KMS-11 (cell line): ENCODE data around the gene TYR.
"Not testable (repeated sequence)": the region's sequence is repeated elsewhere in the genome, so short reads cannot be mapped to it uniquely, and the experiment has no call there.

ENCODE experiments used
- H2AFZ ChIP-seq: fragments of 200-600 bp; sonication (generic); 2 replicates; pipeline ENCODE4 v1.6.1; 2016; ENCODE audit warnings: antibody characterized with exemption, mixed run types, low read depth
- H3K27ac ChIP-seq: fragments of 200-600 bp; sonication (generic); 2 replicates; pipeline ENCODE4 v1.6.1; 2016; ENCODE audit warnings: mild to moderate bottlenecking, mixed run types
- H3K27me3 ChIP-seq: fragments of 200-600 bp; sonication (generic); 2 replicates; pipeline ENCODE4 v1.6.1; 2017; ENCODE audit warnings: mild to moderate bottlenecking, low read depth, mixed run types, moderate library complexity; ENCODE audit not compliant: insufficient read depth
- H3K36me3 ChIP-seq: fragments of 200-600 bp; sonication (generic); 2 replicates; pipeline ENCODE4 v1.6.1; 2017; ENCODE audit warnings: mild to moderate bottlenecking, mixed run types; ENCODE audit not compliant: insufficient read depth
- H3K4me1 ChIP-seq: fragments of 200-600 bp; sonication (generic); 2 replicates; pipeline ENCODE4 v1.6.1; 2016; ENCODE audit warnings: mild to moderate bottlenecking, low read depth, mixed run types; ENCODE audit not compliant: poor library complexity, severe bottlenecking
- H3K4me2 ChIP-seq: fragments of 200-600 bp; sonication (generic); 2 replicates; pipeline ENCODE4 v1.7.0; 2016; ENCODE audit warnings: mild to moderate bottlenecking, mixed run types
- H3K4me3 ChIP-seq: fragments of 200-600 bp; sonication (generic); IDR thresholded peaks from 2 replicates; pipeline ENCODE4 v1.6.1; 2017; ENCODE audit warnings: low read depth, low read length, mixed read lengths; ENCODE audit not compliant: insufficient read depth
- H3K79me2 ChIP-seq: fragments of 200-600 bp; sonication (generic); 2 replicates; pipeline ENCODE4 v1.6.1; 2016; ENCODE audit warnings: low read depth, mixed run types; ENCODE audit not compliant: insufficient read depth
- H3K9ac ChIP-seq: fragments of 200-600 bp; sonication (generic); 2 replicates; pipeline ENCODE4 v1.6.1; 2016; ENCODE audit warnings: mild to moderate bottlenecking, mixed run types
- H4K20me1 ChIP-seq: fragments of 200-600 bp; sonication (generic); 2 replicates; pipeline ENCODE4 v1.6.1; 2016; ENCODE audit warnings: mild to moderate bottlenecking, mixed run types; ENCODE audit not compliant: insufficient read depth
- CTCF ChIP-seq: fragments of 200-600 bp; sonication (generic); conservative IDR thresholded peaks from 2 replicates; pipeline ENCODE4 v1.6.1; 2017; ENCODE audit warnings: low read depth, mild to moderate bottlenecking, antibody characterized with exemption, low read length, moderate library complexity, mixed read lengths

Gene TYR

GRCh38 chr11:89267660-89268302 is 90.1 kb downstream of the TYR start:
- Histone ChIP-seq H4K20me1 (no peaks in the 10 kb centered on the region), H3K4me1 (no peaks in the 10 kb centered on the region), H2AFZ (no peak overlapping the region), H3K36me3 (no peaks in the 10 kb centered on the region), H3K9ac (no peak overlapping the region), H3K27ac (no peak overlapping the region), H3K4me3 (no peak overlapping the region), H3K4me2 (no peak overlapping the region), H3K27me3 (no peaks in the 10 kb centered on the region), H3K79me2 (no peaks in the 10 kb centered on the region)
- TF ChIP-seq CTCF, result no peak

- H3K79me2 ChIP-seq, H3K27me3 ChIP-seq, H3K4me1 ChIP-seq, H2AFZ ChIP-seq, H3K27ac ChIP-seq, H4K20me1 ChIP-seq, H3K4me2 ChIP-seq, H3K9ac ChIP-seq, H3K4me3 ChIP-seq, H3K36me3 ChIP-seq: not testable (repeated sequence)
These were observed 94.9 kb downstream of the TYR start for GRCh38 chr11:89272540-89273088.

- not testable (repeated sequence) for H3K36me3 ChIP-seq, H3K4me3 ChIP-seq, H3K4me2 ChIP-seq, H4K20me1 ChIP-seq, H3K79me2 ChIP-seq, H3K27ac ChIP-seq, H3K27me3 ChIP-seq, H2AFZ ChIP-seq, H3K9ac ChIP-seq, H3K4me1 ChIP-seq
These were observed 95.5 kb downstream of the TYR start for GRCh38 chr11:89273220-89273619.

GRCh38 chr11:89275966-89276365 is 98.3 kb downstream of the TYR start:
- Histone ChIP-seq H3K27me3 (no peaks in the 10 kb centered on the region), H3K4me3 (no peak overlapping the region), H3K4me1 (no peaks in the 10 kb centered on the region), H2AFZ (no peak overlapping the region), H3K79me2 (no peaks in the 10 kb centered on the region), H3K27ac (no peak overlapping the region), H3K4me2 (no peak overlapping the region), H3K36me3 (no peaks in the 10 kb centered on the region), H4K20me1 (no peaks in the 10 kb centered on the region), H3K9ac (no peak overlapping the region)
- TF ChIP-seq CTCF, result no peak

GRCh38 chr11:89279176-89279575 is 101.5 kb downstream of the TYR start:
- Histone ChIP-seq H4K20me1 (no peaks in the 10 kb centered on the region), H2AFZ (no peak overlapping the region), H3K27ac (no peak overlapping the region), H3K4me1 (no peaks in the 10 kb centered on the region), H3K9ac (no peak overlapping the region), H3K79me2 (no peaks in the 10 kb centered on the region), H3K4me2 (no peak overlapping the region), H3K4me3 (no peak overlapping the region), H3K36me3 (no peaks in the 10 kb centered on the region), H3K27me3 (no peaks in the 10 kb centered on the region)
- TF ChIP-seq CTCF, result no peak

GRCh38 chr11:89281032-89281677 is 103.5 kb downstream of the TYR start:
- H3K4me1 ChIP-seq, H4K20me1 ChIP-seq, H3K4me2 ChIP-seq, H3K36me3 ChIP-seq, H3K27ac ChIP-seq, H3K9ac ChIP-seq, H3K79me2 ChIP-seq, H3K4me3 ChIP-seq, H2AFZ ChIP-seq, H3K27me3 ChIP-seq: not testable (repeated sequence)

GRCh38 chr11:89286601-89287000 is 108.9 kb downstream of the TYR start:
- H3K27me3 ChIP-seq, H3K27ac ChIP-seq, H4K20me1 ChIP-seq, H3K4me1 ChIP-seq, H3K36me3 ChIP-seq, H3K4me2 ChIP-seq, H3K79me2 ChIP-seq, H3K9ac ChIP-seq, H3K4me3 ChIP-seq, H2AFZ ChIP-seq: not testable (repeated sequence)

GRCh38 chr11:89288004-89288403 is 110.3 kb downstream of the TYR start:
- H3K79me2 ChIP-seq, H3K27ac ChIP-seq, H3K27me3 ChIP-seq, H2AFZ ChIP-seq, H3K4me1 ChIP-seq, H4K20me1 ChIP-seq, H3K9ac ChIP-seq, H3K4me3 ChIP-seq, H3K36me3 ChIP-seq, H3K4me2 ChIP-seq: not testable (repeated sequence)
